Fibroblast of peridontal ligament (primary cell): ENCODE measurements around the gene MALL.
"Not testable (repeated sequence)": the region's sequence is repeated elsewhere in the genome, so short reads cannot be mapped to it uniquely, and the experiment has no call there.

Experiments used
- DNase-seq: peaks from one replicate; pipeline ENCODE4 v3.0.0-alpha.2; 2010; ENCODE audit errors: extremely low read depth

Gene MALL

DNA sequence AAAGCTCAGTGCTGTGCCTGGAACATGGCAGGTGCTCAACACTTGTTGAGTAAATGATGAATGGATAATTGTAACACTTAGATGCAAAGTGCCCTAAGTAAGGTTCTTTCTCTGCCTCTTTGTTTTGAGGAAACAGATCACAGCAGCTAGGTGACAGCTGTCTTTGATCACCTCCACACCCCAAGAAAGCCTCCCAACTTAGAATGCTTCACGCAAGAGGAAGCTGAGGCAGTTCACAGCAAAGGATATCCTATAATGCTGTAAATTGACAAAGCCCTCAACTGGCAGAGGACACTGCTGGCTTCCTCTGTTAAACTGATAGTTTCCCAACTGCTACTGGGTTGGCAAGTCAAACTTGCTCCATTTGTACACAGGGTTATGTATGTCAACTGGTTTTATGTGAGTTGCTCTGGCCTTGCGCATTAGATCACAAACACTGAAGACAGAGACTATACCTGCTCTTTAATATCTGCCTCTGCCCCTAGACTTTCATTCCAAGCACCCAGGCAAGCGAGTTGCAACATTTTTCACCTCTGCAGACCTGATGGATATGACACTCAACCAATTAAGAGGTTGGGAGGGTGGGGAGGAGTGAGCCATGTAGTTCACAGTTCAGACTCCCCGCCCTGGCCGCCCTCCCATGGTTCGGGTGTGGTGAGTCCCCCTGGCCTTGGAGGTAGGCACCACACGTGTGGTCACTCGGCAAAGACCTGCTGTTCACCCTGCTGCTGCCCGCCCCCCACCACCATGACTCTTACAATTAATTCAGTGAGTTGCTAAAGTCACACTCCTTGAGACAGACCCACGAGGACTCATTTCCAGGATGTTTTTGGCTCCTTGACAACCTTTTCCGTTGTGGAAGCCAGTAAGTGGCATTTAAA lies 4.8 kb upstream of the MALL start:
- no peak for DNase-seq

DNA sequence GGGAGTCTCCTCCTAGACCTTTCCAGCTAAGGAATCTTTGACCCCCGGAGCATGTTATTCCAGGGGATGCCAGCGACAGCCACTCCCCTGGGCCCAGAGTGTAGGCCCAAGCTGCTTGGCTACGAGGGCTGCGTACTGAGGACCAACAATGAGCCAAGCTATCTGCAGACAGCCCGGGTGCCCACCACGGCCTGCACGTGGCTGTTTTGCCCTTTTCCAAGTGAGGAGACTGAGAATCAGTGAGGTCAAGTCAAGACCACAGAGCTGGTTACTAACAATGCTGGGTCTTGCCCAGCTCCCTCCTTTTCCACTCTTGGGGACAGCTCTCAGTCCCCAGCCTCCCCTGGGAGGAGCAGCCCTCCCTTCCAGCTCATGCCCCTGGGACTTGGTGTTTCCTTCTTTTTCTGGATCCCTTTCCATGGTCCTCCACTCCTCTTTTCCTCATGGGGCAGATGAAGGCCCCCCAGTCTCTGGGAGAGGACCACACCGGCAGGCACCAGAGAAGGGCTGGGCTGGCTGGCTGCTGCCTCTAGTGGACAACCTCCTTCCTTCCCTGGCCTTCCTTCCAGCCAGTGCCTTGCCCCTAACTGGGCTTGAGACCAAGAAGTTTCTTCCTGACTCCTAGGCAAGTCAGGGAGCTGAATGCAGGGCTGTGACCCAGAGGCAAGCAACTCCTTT lies 550 bp upstream of the MALL start:
- peak; percentile 54 for DNase-seq

DNA sequence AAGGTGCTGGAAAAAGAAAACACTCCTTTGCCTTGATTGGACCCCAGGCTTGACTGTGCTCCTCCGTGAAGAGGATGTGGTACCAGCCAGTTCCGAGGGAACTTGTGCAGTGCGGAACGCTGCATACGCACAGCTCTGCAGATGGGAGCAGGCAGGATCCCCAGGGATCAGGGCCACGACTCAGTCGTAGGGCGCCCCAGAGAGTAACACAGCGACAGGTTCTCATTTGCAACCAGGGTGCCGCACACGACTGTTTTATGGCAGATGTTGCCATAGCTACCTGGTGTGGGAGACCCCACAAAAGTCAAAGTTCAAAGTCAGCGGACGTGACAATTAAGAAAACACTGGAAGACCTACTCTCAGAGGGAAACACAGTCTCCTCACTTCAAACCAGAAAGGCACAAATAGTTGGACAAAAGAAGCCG lies 779 bp downstream of the MALL start:
- DNase-seq: no peak

DNA sequence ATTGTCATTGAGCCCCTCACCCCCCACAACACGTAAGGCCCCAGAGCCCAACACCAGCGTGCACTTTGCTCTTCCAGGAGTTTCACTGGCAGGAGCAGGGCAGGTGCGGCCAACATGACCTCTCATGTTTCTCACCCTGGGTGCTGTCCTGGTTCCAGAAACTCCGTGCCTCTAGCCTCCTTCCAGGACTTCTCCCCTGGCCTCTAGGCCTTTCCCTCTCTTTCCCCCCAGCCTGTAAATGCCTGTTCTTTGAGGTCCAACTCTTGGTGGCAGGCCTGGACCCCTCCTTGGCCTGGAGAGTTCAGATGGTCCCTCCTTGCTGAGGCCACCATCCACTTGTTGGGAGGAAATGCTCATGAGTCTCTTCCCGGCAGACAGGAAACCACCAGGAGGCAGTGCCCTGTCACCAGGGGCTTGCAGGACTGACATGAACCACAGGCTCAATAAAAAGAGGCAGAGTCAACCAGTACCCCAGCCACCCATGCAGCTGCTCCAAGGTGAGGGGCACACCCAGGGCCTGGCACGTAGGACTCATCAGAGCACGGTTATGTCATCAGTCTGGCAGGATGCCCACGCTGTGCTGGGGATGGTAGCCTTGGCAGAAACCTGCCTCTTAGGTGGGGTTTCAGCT lies 1.5 kb downstream of the MALL start:
- no peak for DNase-seq

DNA sequence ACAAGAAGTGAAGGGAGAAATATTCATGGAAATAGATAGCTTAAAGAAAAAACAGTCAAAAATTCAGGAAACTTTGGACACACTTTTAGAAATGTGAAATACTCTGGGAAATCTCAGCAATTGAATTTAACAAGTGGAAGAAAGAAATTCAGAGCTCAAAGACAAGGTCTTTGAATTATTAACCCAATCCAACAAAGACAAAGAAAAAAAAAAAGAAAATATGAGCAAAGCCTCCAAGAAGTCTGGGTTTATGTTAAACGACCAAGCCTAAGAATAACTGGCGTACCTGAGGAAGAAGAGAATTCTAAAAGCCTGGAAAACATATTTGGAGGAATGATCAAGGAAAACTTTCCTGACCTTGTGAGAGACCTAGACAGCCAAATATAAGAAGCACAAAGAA lies 7.3 kb downstream of the MALL start:
- not testable (repeated sequence) for DNase-seq

DNA sequence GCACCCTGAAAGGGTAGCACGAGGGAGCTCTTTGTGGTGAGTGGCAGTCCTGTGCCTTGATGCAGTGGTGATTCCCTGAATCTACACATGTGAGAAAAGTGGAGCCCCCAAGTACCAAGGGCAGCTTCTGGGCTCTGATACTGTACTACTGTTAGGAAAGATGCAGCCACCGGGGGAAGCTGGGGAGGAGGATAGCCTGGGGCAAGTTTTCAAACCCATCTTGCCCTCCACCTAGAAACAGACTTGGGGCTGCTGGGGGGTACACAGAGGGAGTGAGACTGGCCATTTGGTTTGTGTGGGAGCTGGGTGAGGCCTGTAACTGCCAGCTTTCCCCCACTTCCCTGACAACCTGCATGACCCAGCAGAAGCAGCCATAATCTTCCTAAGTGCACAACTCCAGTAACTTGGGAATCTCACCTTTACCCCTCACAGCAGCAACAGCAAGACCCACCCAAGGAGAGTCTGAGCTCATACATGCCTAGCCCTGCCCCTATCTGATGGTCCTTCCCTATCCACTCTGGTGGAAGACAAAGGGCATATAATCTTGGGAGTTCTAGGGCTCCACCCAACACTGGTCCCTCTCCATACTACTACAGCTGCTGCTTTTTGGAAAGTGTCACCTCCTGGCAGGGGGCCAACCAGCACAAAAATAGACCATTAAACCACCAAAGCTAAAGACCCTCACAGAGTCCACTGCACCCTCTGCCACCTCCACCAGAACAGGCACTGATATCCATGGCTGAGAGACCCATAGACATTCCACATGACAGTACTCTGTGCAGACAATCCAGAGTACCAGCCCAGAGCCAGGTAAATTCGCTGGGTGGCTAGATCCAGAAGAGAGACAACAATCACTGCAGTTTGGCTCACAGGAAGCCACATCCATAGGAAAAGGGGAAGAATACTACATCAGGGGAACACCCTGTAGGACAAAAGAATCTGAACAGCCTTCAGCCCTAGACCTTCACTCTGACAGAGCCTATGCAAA lies 8.2 kb downstream of the MALL start:
- no peak for DNase-seq

DNA sequence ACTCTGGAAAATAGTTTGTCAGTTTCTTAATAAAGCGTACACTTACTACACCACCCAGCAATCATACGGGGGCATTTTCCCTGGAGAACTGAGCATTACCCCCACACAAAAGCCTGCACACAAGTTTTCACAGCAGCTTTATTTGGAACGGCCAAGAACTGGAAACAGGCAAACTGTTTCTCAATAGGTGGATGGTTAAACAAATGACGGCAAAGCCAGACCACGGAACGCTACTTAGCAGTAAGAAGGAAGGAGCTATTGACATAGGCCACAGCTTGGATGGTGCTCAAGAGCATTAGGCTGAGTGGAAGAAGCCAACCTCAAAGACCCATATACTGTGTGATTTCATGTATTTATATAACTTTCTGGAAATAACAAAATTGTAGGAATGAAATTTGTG lies 9.0 kb downstream of the MALL start:
- DNase-seq: peak; percentile 95

DNA sequence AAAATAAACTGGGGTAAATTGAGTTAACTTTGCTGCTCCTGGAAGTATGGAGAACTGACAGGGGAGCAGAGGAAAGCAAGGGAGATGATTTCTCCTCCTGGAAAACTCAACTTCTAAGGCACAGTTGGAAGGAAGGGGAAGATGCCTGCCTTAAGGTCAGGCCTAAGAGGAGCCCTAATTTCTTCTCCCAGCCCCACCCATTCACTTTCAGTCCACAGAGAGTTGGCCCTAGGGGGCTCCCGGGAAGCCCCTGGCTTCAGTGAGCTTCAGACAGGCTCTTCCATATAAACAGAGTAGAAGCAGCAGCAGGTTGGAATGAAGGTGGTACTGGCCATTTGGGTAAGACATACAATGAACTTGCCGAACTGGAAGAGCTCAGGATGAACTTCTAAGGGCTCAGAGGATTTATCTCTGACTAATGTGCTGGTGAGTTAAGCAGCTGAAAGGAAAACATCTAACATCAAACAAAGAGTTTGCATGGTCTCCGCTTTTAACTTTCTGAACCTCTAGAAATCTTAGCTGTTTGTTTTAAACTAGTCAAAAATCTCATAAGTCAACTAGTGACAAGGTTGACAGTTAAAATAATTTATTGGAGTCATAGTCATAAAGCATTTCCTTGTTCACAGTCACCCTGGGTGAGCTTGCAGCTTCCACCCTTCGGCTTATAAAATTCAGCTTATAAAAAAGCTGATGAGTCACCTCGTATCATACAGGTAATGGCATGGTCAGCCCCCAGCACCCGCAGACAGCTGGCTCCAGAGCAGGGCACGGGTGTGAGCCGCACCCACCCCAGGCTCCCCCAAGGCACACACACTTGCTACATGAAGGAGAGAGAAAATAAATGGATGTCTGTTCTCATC lies 9.8 kb downstream of the MALL start:
- DNase-seq: peak; percentile 34

DNA sequence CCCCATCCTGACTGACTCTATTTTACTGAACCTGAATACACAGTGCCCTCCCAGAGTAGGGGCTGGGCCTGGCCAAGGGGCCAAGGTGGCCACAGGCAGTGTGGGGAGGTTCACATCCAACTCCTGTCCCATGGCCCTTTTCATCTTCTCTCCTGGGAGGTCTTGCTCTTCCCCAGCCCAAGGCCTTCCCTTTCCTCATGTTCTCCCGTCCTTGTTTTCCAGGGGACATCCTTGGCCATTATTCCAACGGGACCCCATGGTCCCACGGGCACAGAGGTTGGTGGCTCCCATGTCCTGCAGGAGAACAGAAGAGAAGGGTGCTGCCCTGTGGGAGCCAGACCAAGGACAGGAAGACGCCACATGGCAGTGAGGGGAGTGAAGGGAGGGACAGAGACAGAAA lies 10.4 kb downstream of the MALL start:
- no peak for DNase-seq

DNA sequence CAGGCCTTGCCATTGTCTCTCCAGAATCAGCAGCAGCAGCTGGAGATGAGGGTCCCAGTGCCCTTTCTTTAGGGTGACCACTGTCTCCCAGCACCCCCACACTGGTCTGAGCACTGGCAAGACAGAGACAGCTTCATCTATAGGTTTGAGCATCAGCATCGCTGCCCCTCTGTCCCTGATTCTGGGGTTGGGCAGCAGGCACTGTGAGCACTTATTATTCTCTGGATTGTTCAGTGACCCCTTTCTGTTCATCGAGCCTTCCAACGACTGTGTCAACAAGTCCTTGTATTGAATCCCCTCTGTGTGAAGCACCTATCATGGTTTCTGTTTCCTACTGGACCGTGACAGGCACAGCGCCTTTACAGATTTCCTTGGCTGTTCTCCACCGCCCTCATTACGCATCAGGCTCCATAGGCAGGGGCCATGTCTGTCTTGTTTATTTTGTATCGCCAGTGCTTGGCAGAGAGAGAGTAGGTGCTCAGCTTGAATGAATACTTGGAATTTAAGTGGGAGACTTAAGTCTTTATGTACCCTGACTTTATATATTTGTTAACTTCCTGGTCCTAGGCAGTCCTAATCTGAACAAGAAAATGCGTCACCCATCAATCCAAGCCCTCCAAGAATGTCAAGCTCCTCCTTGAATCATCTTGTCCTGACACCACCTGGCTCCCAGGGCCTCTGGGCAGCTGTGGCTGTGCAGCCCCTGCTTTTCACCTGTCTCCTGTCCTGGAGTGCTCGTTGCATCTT lies 11.4 kb downstream of the MALL start:
- no peak for DNase-seq

DNA sequence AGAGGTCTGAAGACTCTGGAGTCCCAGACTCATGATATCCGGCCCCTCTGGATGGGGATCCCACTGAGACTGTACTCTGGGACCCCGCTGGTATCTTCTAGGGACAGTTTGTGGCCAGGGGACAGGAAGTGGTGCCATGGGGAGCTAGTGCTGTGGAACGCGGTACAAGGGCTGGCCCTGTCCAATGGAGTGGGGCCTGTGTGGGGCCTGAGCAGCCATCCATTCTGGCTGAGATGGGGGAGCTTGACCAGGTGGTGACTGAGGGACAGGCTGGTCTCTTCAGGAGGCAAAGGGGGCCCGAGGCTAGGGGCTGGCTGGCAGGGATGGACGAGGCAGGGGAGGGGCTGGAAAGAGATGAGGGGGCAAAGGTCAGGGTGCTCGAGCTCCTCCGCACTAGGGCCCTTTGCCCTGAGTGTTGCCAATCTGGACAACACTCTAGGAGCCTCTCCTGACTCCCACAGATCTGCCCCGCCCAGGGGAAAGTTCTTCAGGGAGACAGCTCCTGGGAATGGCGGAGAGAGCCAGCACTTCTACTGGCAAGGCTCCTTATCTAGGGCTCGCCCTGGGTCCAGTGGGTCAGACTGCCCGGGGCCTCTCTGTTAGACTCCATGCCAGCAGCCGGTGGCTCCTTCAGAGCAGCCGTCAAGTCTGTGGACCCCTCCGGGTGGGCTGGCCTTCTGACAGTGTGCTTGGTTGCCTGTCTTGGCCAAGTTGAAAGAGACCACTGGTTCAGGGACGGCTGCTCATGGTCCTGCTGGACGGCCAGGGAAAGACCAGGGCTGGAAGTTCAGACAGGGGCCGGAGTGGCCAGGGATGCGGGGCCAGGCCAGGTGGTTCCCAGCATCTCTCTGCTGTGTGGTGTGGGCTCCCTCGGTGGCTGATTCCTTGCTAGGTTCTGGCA lies 12.3 kb downstream of the MALL start:
- no peak for DNase-seq

DNA sequence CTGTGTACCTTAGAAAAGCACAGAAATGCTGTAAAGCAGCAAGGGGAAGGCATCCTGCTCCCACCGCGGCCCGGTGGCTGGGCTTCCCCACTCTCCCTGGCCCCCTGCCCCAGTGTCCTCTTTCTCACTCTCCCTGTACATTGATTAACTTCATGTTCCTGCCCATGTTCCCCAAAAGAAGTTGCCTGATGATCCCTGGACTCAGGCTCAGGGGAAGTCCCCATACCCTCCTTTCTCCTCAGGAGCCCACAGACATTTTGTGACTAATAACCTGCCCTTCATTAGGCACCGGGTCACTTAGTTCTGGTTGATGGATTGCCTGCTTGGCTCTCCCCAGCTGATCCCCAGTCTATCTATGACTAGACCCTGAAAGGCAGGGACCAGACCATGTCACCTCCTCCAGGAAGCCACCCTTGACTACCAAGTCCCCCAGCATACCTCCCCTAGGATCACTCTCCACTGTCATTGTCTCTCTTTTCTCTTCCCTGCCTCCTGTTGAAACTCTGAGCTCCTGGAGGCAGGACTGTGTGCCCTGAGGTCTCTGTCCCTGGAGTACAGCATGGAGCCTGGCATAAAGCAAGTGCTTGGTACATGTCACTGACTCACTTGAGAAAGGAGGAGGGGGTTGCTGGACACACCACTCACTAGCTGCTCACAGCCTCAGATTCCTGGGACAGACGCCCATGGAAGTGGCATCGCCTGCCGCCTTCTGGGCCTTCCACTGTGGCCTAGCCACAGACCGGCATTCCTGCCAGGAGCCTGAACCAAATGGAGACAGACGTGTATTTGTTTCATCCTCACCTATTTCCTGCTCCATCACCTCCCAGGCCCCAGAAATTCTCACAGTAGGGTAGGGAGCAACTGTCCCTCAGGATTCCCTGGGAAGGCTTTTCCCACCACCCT lies 13.5 kb downstream of the MALL start:
- DNase-seq: no peak

DNA sequence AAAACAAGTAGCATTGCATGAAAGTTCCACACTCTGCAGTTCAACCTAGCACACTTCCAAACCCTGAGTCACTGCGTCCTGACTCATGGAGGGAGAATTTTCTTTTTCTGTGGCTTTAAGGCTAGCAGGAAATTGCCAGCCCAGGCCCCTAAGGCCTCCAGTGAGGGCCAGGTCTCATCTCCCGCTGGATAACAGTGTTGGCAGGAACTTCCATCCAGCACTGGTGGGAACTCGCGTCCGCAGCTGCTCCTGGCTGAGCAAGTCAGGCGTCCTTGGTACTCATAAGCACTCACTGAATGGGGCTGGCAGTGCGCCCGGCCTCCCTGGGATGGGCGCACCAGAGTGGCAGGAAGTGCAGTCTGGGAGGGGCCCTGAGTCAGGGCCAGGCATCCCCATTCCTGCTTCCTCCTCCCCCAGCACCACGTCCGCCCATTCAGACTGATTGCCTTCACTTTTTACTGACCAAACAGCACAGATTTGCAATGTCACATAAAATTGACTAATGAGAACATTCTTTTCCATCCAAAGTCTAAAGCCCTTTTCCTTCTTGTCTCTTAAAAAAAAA lies 14.3 kb downstream of the MALL start:
- DNase-seq: peak; percentile 100

DNA sequence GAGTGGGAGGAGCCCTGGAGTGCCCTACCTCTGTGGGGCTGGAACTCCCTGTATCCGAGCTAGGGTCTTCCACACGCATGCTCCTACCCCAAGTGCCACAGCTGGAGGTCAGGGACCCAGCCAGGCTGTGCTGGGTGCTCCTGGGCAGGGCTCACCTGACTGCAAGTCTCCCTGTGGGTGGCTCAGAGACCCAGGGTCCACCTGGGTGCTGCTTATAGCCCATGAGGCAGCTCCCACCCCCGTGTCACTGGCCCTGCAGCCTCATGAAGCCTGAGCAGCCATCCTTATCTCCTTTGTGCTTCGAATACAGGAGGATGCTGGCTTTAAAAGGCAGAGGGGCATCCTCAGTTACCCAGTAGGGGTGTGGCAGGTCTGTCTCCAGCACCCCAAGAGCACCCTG lies 14.7 kb downstream of the MALL start:
- DNase-seq: not testable (repeated sequence)

DNA sequence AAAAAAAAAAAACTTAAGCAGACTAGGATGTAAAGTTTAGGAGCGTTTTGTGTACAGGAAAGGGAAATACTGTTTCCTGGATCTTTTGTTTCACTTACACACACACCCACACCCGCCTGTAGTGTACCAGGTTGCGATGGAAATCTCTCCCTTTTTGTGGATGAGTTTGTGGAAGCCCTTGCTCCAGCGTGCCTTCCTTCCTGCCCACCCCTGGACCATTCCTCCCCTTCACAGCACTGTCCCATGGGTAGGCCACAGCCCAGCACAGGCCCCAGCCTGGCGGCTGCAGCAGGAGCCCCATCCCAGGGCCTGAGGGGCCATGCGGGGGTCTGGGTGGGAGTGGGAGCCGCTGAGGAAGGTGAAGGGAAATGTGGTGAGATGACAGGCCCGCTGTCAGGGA lies 15.1 kb downstream of the MALL start:
- no peak for DNase-seq

DNA sequence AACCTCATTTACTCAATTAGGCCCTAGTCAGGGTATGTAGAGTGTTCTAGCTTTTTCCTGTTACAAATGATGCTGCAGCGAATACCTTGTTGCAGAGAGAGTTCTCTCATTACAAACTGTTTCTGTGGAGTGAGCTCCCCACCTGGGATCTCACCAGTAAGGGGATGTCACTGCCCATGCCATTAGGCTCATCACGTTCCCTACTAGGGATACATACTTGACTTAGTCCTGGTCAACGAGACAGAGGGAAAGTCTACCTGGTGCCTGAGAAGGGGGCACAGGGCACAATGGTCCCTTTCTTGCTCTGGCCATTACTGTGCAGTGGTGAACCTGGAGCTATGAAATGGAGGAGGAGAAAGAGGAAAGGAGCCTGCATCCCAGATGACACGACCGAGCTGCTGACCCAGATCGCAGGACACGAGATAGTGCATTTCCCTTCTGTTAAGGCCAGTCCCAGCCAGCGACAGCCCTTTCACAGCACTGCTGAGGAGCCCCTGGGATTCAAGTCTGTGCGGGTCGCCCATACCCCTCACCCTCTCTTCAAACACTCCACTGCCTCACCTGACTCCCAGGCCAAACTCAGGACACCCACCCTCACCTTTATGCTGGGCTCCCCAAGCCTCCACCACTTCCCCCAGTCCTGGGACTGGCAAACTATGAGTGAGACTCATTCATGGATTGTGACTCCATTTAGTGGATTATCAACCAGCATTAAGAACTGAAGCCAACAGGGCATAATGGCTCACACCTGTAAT lies 16.0 kb downstream of the MALL start:
- DNase-seq: no peak

DNA sequence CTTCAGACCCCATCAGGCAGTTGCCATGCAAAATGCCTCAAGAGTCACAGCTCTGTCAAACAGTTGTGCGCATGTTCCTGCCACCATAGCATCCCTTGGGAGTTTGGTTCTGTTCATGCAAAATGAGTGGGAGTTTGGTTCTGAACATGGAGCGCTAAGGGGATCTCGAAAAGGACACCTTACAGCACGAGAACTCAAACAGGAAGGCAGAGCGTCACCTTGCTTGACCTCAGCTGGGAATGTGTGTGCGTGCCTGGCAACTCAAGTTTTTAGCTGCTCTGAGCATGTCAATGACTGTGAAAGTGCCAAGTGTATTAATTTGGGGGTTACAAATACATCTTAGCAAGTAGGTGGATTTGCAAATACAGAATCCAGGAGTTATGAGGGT lies 16.6 kb downstream of the MALL start:
- DNase-seq: no peak
